HAP-1 (cell line): ENCODE data around the gene MRPL11.

Experiments used
- DNase-seq, 2 experiments: peaks; one replicate each; pipeline ENCODE4 v3.0.0-alpha.2; 2016 to 2020; ENCODE audit warnings: low spot score in 2 of 2
- H3K27me3 ChIP-seq: fragments of 250-450 bp; sonication (Bioruptor Pico); 2 replicates; pipeline ENCODE4 v1.5.1; 2020; ENCODE audit warnings: low read depth, mild to moderate bottlenecking, moderate library complexity
- H3K36me3 ChIP-seq: fragments of 250-450 bp; sonication (Bioruptor Pico); replicated peaks from 2 replicates; pipeline ENCODE4 v1.5.1; 2020; ENCODE audit warnings: mild to moderate bottlenecking
- H3K4me1 ChIP-seq: fragments of 250-450 bp; sonication (Bioruptor Pico); 2 replicates; pipeline ENCODE4 v1.5.1; 2020; ENCODE audit warnings: mild to moderate bottlenecking
- H3K4me3 ChIP-seq: fragments of 250-450 bp; sonication (Bioruptor Pico); 2 replicates; pipeline ENCODE4 v1.5.1; 2020; ENCODE audit warnings: mild to moderate bottlenecking, moderate library complexity
- H3K9me3 ChIP-seq: fragments of 250-450 bp; sonication (Bioruptor Pico); 2 replicates; pipeline ENCODE4 v1.5.1; 2020; ENCODE audit warnings: mild to moderate bottlenecking, moderate library complexity
- in situ Hi-C: fragments of 300-500 bp; cut with MboI; formaldehyde crosslinking; loops from 3 replicates; pipeline ENCODE4 v1.14.3; 2020; ENCODE audit warnings: low sequenced_read_pairs, inconsistent platforms, mixed read lengths

MRPL11 gene

GRCh38 chr11:66413167-66413566, 25.5 kb downstream of the MRPL11 start:
- in situ Hi-C loops: no loop called here

GRCh38 chr11:66412110-66412509, 26.5 kb downstream of the MRPL11 start:
- DNase-seq: no peak
- in situ Hi-C loops: no loop called here
- Histone ChIP-seq H3K36me3 (no peaks in the 10 kb centered on the region), H3K4me3 (no peak overlapping the region), H3K4me1 (no peaks in the 10 kb centered on the region), H3K9me3 (no peaks in the 10 kb centered on the region), H3K27me3 (0 out of 2 replicates have a peak, but pooled peaks cover 5% of the 10 kb centered on the region)

More at GRCh38 chr11:66413167-66413566, 25.5 kb downstream of the MRPL11 start:
- H3K4me1 ChIP-seq: no peaks in the 10 kb centered on the region
- no peaks in the 10 kb centered on the region for H3K36me3 ChIP-seq
- H3K27me3 ChIP-seq: 0 out of 2 replicates have a peak, but pooled peaks cover 5% of the 10 kb centered on the region
- no peak overlapping the region for H3K4me3 ChIP-seq
- no peak for DNase-seq
- H3K9me3 ChIP-seq: no peaks in the 10 kb centered on the region

- Histone ChIP-seq H3K36me3 (no peaks in the 10 kb centered on the region), H3K27me3 (0 out of 2 replicates have a peak, but pooled peaks cover 5% of the 10 kb centered on the region), H3K4me3 (no peak overlapping the region), H3K4me1 (no peaks in the 10 kb centered on the region), H3K9me3 (no peaks in the 10 kb centered on the region)
- DNase-seq: no peak
- in situ Hi-C loops: no loop called here
Measured at GRCh38 chr11:66411323-66411722, 27.3 kb downstream of the MRPL11 start.

- H3K27me3 ChIP-seq: peaks cover 3% of the 10 kb centered on the region
- H3K4me3 ChIP-seq: no peak overlapping the region
- DNase-seq: no peak
- no peaks in the 10 kb centered on the region for H3K9me3 ChIP-seq
- no peaks in the 10 kb centered on the region for H3K4me1 ChIP-seq
- in situ Hi-C loops: no loop called here
- no peaks in the 10 kb centered on the region for H3K36me3 ChIP-seq
Measured at GRCh38 chr11:66410191-66410590, 28.5 kb downstream of the MRPL11 start.

- no peaks in the 10 kb centered on the region for H3K36me3 ChIP-seq
- H3K9me3 ChIP-seq: no peaks in the 10 kb centered on the region
- in situ Hi-C loops: loop anchor here (5.0 to 10.0 kb wide), 2 partner anchors 276 to 423 kb away; no protein-coding TSS in a partner anchor
- peaks cover 4% of the 10 kb centered on the region for H3K27me3 ChIP-seq
- no peaks in the 10 kb centered on the region for H3K4me1 ChIP-seq
- no peak overlapping the region for H3K4me3 ChIP-seq
- DNase-seq: no peak
Measured at GRCh38 chr11:66409226-66409625, 29.4 kb downstream of the MRPL11 start.

- in situ Hi-C loops: loop anchor here (5.0 to 10.0 kb wide), 2 partner anchors 276 to 424 kb away; no protein-coding TSS in a partner anchor
- Histone ChIP-seq H3K36me3 (no peaks in the 10 kb centered on the region), H3K4me1 (no peaks in the 10 kb centered on the region), H3K27me3 (peaks cover 7% of the 10 kb centered on the region), H3K4me3 (peak overlapping the region; percentile 32), H3K9me3 (no peaks in the 10 kb centered on the region)
- DNase-seq: peak; percentile 85 to 95
Measured at GRCh38 chr11:66408488-66409214, 30.0 kb downstream of the MRPL11 start.

- H3K4me3 ChIP-seq: no peak overlapping the region
- DNase-seq: no peak
- H3K36me3 ChIP-seq: no peaks in the 10 kb centered on the region
- H3K4me1 ChIP-seq: no peaks in the 10 kb centered on the region
- H3K27me3 ChIP-seq: peaks cover 8% of the 10 kb centered on the region
- in situ Hi-C loops: loop anchor here (5.0 to 10.0 kb wide), 2 partner anchors 277 to 425 kb away; no protein-coding TSS in a partner anchor
- H3K9me3 ChIP-seq: no peaks in the 10 kb centered on the region
Measured at GRCh38 chr11:66407651-66408050, 31.0 kb downstream of the MRPL11 start.

GRCh38 chr11:66393954-66394353, 44.7 kb downstream of the MRPL11 start:
- no peak for DNase-seq
- no peaks in the 10 kb centered on the region for H3K36me3 ChIP-seq
- in situ Hi-C loops: no loop called here
- H3K4me3 ChIP-seq: no peak overlapping the region
- peaks cover 20% of the 10 kb centered on the region for H3K27me3 ChIP-seq
- no peaks in the 10 kb centered on the region for H3K9me3 ChIP-seq
- H3K4me1 ChIP-seq: no peaks in the 10 kb centered on the region

- in situ Hi-C loops: no loop called here
- H3K4me1 ChIP-seq: peaks cover 2% of the 10 kb centered on the region; the same call in 1 of the 2 replicates
- no peak overlapping the region for H3K4me3 ChIP-seq
- H3K9me3 ChIP-seq: no peaks in the 10 kb centered on the region
- no peak for DNase-seq
- H3K27me3 ChIP-seq: peaks cover 20% of the 10 kb centered on the region
- H3K36me3 ChIP-seq: no peaks in the 10 kb centered on the region
Measured at GRCh38 chr11:66391322-66391721, 47.3 kb downstream of the MRPL11 start.

GRCh38 chr11:66388780-66389386, 49.8 kb downstream of the MRPL11 start:
- peaks cover 20% of the 10 kb centered on the region for H3K27me3 ChIP-seq
- H3K4me3 ChIP-seq: no peak overlapping the region
- in situ Hi-C loops: no loop called here
- no peaks in the 10 kb centered on the region for H3K36me3 ChIP-seq
- H3K4me1 ChIP-seq: peaks cover 2% of the 10 kb centered on the region; the same call in 1 of the 2 replicates
- no peaks in the 10 kb centered on the region for H3K9me3 ChIP-seq
- peak; percentile 63 to 86 for DNase-seq

GRCh38 chr11:66386171-66387069, 52.2 kb downstream of the MRPL11 start:
- peak overlapping the region; percentile 5; the same call in 1 of the 2 replicates for H3K4me3 ChIP-seq
- no peaks in the 10 kb centered on the region for H3K9me3 ChIP-seq
- peaks cover 2% of the 10 kb centered on the region; the same call in 1 of the 2 replicates for H3K4me1 ChIP-seq
- peaks cover 13% of the 10 kb centered on the region for H3K27me3 ChIP-seq
- peak; percentile 72 to 93 for DNase-seq
- H3K36me3 ChIP-seq: no peaks in the 10 kb centered on the region
- in situ Hi-C loops: no loop called here
